Kidney tubule cell (primary cell): ENCODE data around the gene SOX1.

ENCODE experiments used
- DNase-seq: peaks from one replicate; pipeline ENCODE4 v3.0.0-alpha.2; 2018; ENCODE audit warnings: low spot score

SOX1 gene

GRCh38 chr13:112058941-112059340 is 8.0 kb upstream of the SOX1 start:
- no peak for DNase-seq

DNA sequence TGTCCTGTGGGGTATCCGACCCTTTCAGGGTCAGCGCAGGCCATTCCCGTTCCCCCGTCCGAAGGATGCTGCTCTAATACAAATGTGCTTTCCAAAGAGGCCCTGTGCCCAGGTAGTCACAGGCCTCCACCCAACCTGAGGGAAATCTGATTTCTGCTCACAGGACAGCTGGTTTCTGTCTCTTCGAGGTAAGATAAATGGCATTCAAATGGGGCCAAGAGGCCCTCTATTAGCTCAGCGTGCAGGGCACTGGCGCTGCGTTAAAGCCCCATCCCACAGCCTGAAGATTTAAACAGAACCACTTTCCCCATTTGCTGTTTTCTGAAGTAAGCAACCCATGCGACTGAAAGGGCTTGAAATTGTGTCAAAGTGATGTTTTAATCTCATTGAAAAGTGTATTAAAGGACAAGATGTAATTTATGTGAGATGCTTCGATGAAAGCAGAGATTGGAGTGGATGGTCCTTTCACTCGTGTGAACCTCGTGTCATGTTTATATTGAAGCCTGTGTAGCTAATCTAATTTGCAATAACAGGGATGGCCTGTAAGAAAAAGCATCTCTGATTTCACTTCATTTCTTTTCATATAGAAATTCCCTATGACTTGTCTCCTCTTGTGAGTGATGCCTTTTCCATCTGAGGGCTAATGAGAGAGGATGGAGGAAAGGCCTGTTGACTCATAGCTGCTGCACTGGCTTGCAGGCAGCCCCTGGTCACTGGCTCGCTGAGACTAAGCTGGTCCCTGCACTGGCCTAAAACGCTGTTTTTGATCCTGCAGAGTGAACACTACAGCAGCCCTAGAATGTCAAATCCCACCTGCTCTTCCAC is 7.3 kb upstream of the SOX1 start:
- no peak for DNase-seq

GRCh38 chr13:112060282-112060830 is 6.6 kb upstream of the SOX1 start:
- DNase-seq, result no peak

DNA sequence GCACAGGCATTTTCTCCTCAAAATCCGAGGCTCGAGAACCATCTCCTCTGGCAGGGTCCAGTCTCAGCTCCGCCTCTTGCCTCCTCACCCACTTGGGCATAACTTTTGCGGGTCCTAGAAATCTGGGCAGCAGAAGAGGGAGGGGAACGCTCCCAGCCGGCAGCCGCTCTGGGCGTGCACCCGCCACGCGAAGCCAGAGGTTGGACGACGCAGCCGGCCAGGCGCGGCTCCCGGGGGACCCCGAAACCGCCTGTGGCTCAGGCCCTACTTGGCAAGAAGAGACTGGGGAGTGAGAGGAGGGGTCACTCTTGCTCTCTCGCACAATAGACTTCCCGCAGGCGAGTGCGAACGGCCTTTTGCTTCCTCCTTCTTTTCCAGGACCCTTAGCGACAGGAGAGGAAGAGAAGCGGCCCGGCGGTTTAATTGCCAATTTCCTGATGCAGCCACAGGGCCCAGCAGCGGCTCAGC is 6.0 kb upstream of the SOX1 start:
- DNase-seq, result no peak

- no peak for DNase-seq
Measured at GRCh38 chr13:112061367-112062061, 5.4 kb upstream of the SOX1 start.

- no peak for DNase-seq
Measured at GRCh38 chr13:112062072-112062567, 4.8 kb upstream of the SOX1 start.

DNA sequence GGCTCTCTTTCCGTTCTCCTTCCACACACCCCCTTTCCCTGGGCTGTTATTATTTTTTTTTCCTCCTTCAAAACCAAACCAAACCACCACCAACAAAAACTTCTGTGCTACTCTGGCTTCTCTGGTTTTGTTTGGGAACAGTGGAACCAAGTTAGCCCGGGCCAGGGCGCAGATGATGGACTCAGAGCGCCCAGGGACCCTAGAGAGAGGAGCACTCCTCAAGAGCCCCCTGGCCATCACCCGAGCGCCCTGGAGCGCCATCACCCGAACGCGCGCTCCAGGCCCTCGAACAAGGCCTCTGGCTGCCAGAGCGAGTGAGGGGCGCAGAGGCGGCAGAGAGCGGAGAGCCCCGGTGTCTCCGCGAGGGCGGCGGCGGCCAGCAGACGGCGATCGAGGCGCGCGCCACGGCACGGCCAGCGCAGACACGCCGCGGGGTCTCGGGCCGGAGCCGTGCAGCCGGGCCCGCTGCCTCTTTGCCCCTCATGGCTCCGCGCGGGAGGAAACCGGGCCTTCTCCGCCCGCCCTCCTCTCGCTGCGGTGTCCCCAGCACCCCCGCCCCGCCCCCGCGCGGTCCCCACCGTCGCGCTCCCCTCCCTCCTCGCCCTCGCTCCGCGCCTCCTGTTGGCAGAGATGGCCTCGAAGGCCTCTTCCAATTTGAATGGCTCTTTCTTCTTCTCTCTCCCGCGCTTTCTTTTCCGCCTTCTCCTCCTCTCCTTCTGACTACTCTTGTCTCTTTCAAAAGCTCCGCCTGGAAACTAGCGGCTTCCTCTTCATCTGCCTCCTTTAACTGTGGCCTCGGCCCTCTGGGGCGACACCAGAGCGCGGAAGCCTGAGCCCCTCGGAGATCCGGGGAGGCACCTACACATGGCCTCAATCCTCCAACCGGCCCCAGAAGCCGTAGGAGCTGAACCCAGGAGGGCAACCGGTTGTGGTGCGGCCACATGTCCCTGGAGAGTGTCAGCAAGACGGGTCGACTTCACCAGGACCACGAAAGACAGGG is 4.1 kb upstream of the SOX1 start:
- no peak for DNase-seq

GRCh38 chr13:112063807-112064206 is 3.1 kb upstream of the SOX1 start:
- no peak for DNase-seq

DNA sequence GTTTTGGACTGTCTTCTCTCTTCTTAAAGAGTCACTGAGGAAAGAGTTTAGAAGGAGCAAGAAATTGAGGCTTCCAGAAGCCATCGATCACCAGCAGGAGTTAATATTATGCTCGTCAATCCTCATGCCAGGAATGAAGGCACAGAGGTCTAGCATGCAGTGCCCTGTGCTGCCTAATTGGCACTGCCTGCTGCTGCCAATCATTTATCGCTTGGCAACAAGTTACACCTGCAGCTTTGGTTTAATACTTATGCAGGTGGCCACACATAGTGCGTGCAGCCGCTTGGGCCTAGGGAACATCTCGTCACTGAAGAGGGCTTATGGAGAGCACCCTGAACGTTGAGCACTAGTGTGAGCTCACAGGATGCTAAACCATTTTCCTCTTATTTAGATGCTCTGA is 2.7 kb upstream of the SOX1 start:
- no peak for DNase-seq

GRCh38 chr13:112065521-112065866 is 1.5 kb upstream of the SOX1 start:
- no peak for DNase-seq

GRCh38 chr13:112065867-112066623 is 904 bp upstream of the SOX1 start:
- no peak for DNase-seq

DNA sequence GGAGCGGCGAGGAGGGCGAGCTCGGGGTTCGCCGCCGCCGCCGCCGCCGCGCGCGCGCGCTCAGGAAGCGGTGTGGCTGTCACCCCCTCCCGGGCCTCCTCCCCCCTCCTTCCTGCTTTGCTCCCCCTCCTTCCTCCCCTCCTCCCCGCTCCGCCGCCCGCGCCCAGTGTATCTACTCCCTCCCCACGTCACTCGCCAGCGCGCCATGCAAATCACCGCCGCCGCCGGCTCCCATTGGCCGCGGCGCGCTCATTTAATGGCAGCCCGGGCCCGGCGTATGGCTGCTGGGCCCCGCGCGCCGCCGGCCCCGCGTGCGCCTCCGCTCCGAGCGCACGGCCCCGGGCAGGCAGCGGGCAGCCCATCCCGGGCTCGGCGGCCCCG is 335 bp upstream of the SOX1 start:
- DNase-seq, result peak; percentile 18

DNA sequence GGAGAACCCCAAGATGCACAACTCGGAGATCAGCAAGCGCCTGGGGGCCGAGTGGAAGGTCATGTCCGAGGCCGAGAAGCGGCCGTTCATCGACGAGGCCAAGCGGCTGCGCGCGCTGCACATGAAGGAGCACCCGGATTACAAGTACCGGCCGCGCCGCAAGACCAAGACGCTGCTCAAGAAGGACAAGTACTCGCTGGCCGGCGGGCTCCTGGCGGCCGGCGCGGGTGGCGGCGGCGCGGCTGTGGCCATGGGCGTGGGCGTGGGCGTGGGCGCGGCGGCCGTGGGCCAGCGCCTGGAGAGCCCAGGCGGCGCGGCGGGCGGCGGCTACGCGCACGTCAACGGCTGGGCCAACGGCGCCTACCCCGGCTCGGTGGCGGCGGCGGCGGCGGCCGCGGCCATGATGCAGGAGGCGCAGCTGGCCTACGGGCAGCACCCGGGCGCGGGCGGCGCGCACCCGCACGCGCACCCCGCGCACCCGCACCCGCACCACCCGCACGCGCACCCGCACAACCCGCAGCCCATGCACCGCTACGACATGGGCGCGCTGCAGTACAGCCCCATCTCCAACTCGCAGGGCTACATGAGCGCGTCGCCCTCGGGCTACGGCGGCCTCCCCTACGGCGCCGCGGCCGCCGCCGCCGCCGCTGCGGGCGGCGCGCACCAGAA is 1.1 kb downstream of the SOX1 start:
- no peak for DNase-seq

DNA sequence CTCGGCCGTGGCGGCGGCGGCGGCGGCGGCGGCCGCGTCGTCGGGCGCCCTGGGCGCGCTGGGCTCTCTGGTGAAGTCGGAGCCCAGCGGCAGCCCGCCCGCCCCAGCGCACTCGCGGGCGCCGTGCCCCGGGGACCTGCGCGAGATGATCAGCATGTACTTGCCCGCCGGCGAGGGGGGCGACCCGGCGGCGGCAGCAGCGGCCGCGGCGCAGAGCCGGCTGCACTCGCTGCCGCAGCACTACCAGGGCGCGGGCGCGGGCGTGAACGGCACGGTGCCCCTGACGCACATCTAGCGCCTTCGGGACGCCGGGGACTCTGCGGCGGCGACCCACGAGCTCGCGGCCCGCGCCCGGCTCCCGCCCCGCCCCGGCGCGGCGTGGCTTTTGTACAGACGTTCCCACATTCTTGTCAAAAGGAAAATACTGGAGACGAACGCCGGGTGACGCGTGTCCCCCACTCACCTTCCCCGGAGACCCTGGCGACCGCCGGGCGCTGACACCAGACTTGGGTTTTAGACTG is 1.7 kb downstream of the SOX1 start:
- no peak for DNase-seq

DNA sequence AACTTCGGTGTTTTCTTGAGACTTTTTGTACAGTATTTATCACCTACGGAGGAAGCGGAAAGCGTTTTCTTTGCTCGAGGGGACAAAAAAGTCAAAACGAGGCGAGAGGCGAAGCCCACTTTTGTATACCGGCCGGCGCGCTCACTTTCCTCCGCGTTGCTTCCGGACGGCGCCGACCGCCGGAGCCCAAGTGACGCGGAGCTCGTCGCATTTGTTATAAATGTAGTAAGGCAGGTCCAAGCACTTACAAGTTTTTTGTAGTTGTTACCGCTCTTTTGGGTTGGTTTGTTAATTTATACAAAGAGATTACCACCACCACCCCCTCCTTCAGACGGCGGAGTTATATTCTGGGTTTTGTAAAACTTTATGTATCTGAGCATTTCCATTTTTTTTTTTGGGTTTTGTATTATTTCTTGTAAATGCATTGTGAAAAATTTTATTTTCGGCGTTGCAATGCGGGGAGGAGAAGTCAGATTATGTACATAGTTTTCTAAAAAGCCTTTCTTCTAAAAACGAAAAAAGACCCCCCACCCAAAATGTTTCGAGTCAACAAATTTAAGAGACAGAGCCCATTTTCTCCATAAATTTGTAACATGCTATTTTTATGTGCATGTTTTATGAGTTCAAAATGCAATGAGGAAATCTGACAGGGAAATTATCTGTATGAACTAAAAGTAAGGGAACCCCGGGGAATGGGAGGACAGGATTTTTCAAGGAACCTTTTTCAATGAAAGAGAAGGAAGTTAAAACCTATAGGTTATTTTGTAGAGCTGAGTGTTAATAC is 2.3 kb downstream of the SOX1 start:
- no peak for DNase-seq

- DNase-seq, result no peak
Measured at GRCh38 chr13:112069845-112070251, 2.9 kb downstream of the SOX1 start.

- no peak for DNase-seq
Measured at GRCh38 chr13:112071102-112071722, 4.3 kb downstream of the SOX1 start.

DNA sequence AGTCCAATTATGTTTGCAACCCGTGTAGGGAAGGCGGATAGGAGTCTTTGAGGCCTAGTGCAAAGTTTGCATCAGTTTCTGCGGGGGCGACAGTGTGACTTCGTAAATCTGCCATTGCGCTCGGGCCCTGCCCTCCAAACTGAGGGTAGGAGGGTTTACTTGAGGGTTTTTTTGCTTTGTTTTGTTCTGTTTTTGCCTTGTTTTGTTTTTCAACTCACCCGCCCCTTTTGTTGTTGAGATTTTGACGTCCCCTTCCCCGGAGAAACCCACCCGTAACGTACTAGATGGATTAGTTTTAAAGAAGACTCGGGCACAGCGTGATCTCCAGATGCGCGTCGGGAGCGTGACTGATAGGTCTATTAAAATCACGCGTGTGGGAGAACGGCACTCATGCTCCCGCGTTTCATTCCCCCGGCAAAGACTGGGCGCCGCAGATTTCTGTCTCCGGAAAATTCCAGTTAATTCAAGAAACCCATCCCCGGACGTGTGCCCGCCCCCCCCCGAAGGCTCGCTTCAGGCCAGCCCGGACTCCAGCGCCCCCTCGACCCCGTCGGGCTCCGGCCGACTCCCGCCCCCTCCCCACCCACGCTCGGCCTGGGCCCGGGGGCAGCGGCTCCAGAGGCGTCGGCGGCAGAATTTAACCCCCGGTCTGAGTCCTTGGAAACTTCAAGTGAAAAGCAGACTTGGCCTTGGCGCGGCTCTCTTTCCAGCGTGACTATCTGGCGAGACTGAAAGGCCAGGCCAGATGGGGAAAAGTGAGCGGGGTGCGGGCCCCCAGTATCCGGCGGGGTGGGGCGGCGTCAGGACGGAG is 5.0 kb downstream of the SOX1 start:
- no peak for DNase-seq
